DND-41 (cell line): ENCODE results near the gene KRT1.

ENCODE experiments used
- CTCF ChIP-seq: IDR thresholded peaks from 2 replicates; pipeline ENCODE4 v1.5.1; 2012; ENCODE audit warnings: borderline replicate concordance, low read length, moderate library complexity, mild to moderate bottlenecking; ENCODE audit not compliant: poor library complexity, severe bottlenecking; ENCODE audit errors: extremely low read depth
- EZH2 ChIP-seq: IDR thresholded peaks from 3 replicates; pipeline ENCODE4 v1.6.1; 2012; ENCODE audit warnings: borderline replicate concordance, low read depth, mild to moderate bottlenecking, moderate library complexity, low read length, inconsistent platforms; ENCODE audit not compliant: severe bottlenecking

GRCh38 chr12:52670506-52670905 is 9.7 kb downstream of the KRT1 start:
- TF ChIP-seq CTCF (no peak), EZH2 (no peak)
